Body of pancreas (tissue), 4 donors: ENCODE data around the gene CNGA4. TPM values are rescaled to one million over a fixed set of nuclear protein-coding genes. Genes with fewer than 3 reads are reported as not detected.

ENCODE experiments used
- ATAC-seq: fragments of 150-250 bp; one replicate; pipeline ENCODE4 v1.9.1; 2016
- DNase-seq, 4 donors: peaks; one replicate each; pipeline ENCODE4 v3.0.0-alpha.2; 2019
- H3K27ac ChIP-seq, 4 donors: fragments of 200-600 bp; sonication (generic); 1 replicate in 3 of 4; 2 replicates in 1 of 4; pipeline versions ENCODE4 v1.5.1 to v1.6.1; 2016 to 2019; ENCODE audit warnings: mild to moderate bottlenecking in 1 of 4, mixed read lengths in 1 of 4, moderate library complexity in 1 of 4
- H3K27me3 ChIP-seq, 2 donors: fragments of 200-600 bp; sonication (generic); one replicate each; pipeline ENCODE4 v1.6.0; 2016; ENCODE audit warnings: mild to moderate bottlenecking in 1 of 2
- H3K36me3 ChIP-seq, 2 donors: fragments of 200-600 bp; sonication (generic); replicated peaks in 1 of 2; 2 replicates each; pipeline ENCODE4 v1.5.1; 2016; ENCODE audit warnings: low read depth in 2 of 2; ENCODE audit not compliant: insufficient read depth in 1 of 2
- H3K4me1 ChIP-seq: fragments of 200-600 bp; sonication (generic); one replicate; pipeline ENCODE4 v1.6.0; 2016
- H3K4me3 ChIP-seq, 2 donors: fragments of 200-600 bp; sonication (generic); 1 replicate in 1 of 2; 2 replicates in 1 of 2; pipeline ENCODE4 v1.5.1; 2016 to 2019
- H3K9me3 ChIP-seq, 3 donors: fragments of 200-600 bp; sonication (generic); 1 replicate in 2 of 3; 2 replicates in 1 of 3; pipeline ENCODE4 v1.5.1; 2016
- POLR2A ChIP-seq, 3 donors: fragments of 450-650 bp; IDR thresholded peaks; one replicate each; pipeline ENCODE4 v1.6.1; 2016; ENCODE audit warnings: antibody characterized with exemption in 3 of 3, mild to moderate bottlenecking in 2 of 3
- WGBS, 2 donors: methylation state at CpG; one replicate each; pipeline ENCODE4 v1.1.5; 2017; 5-methylcytosine and 5-hydroxymethylcytosine counted together
- intact Hi-C: fragments of 100-400 bp; cut with DNase I; formaldehyde crosslinking; loops from one replicate; pipeline ENCODE4 v1.15.1; 2023
- total RNA-seq, 2 donors: library from RNA; depleted of rRNA; stranded (reverse); fragments of >200 nt; gene quantifications; one replicate each; pipeline ENCODE4 v1.1.0, GENCODE V29; 2016
- TF ChIP-seq, protein P1 (sequence below), 7 experiments: fragments of 450-650 bp in 4 of 7; fragments of 200-600 bp in 3 of 7; sonication (generic) in 3 of 7; IDR thresholded peaks; one replicate each; pipeline ENCODE4 v1.5.1; 2016 to 2019; ENCODE audit warnings: antibody characterized with exemption in 7 of 7

The CNGA4 gene
- total RNA-seq, 2 donors from 2014 or later, result not detected

DNA sequence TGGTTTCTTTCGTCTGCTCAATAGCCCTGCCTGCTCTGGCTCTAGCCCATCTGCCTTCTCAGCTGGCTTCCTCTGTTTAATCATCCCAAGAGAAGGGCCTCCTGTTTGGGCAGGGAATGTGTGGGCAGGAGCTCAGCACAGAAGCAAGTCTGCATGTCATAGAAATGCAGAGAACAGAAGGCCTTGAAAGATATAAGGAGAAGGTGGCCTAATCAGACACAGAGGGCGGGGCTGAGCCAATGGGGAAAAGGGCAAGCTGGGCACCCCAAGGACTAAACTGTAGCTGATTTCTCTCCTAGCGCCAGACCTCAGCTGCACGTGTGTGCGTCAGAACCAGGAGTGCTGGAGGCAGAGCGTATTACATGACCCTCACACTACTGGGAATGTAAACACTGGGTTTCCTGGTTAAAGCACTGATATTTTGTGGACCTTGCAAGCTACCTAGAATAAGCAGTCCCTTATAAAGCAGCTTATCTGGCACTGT, 13.1 kb downstream of the CNGA4 start:
- peak; percentile 82 to 96 (median 89) for DNase-seq
- no peak overlapping the region for H3K4me3 ChIP-seq
- peak overlapping the region; percentile 50 to 92 (median 89) for H3K27ac ChIP-seq
- 32 to 33% methylated on average over 6 of the region's 6 CpGs for WGBS, 2 donors
- H3K27me3 ChIP-seq, result no peaks in the 10 kb centered on the region
- H3K4me1 ChIP-seq, result peaks cover 41% of the 10 kb centered on the region
- TF ChIP-seq POLR2A (IDR thresholded peaks at IDR 0.05), result peak; percentile 18 to 88 (median 62)
- TF ChIP-seq, protein P1, sequence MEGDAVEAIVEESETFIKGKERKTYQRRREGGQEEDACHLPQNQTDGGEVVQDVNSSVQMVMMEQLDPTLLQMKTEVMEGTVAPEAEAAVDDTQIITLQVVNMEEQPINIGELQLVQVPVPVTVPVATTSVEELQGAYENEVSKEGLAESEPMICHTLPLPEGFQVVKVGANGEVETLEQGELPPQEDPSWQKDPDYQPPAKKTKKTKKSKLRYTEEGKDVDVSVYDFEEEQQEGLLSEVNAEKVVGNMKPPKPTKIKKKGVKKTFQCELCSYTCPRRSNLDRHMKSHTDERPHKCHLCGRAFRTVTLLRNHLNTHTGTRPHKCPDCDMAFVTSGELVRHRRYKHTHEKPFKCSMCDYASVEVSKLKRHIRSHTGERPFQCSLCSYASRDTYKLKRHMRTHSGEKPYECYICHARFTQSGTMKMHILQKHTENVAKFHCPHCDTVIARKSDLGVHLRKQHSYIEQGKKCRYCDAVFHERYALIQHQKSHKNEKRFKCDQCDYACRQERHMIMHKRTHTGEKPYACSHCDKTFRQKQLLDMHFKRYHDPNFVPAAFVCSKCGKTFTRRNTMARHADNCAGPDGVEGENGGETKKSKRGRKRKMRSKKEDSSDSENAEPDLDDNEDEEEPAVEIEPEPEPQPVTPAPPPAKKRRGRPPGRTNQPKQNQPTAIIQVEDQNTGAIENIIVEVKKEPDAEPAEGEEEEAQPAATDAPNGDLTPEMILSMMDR (IDR thresholded peaks at IDR 0.05), result peak in 3 of 7 experiments; percentile 9 to 19 (median 17)
- H3K9me3 ChIP-seq, result no peaks in the 10 kb centered on the region
- ATAC-seq, result peak; percentile 87
- H3K36me3 ChIP-seq, result no peaks in the 10 kb centered on the region
- intact Hi-C loops, result no loop called here

DNA sequence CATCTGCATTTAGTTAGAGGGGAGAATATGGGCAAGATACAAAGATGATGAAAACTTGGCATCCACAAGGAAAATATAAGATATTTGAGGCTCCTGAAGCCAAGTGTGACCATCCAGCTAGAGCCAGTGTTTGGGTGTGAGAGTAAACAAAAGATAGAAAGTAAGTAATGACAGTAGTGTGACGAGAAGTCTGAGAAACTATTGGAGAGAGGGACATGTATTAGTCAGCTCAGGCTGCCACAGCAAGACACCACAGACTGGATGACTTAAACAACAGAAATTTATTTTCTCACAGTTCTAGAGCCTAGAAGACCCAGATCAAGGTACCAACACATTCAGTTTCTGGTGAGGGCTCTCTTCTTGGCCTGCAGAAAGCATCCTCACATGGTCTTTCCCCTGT, 14.3 kb downstream of the CNGA4 start:
- no peak for ATAC-seq
- Histone ChIP-seq H3K27me3 (no peaks in the 10 kb centered on the region), H3K4me3 (no peak overlapping the region), H3K4me1 (peaks cover 41% of the 10 kb centered on the region), H3K36me3 (no peaks in the 10 kb centered on the region), H3K9me3 (no peaks in the 10 kb centered on the region), H3K27ac (peak overlapping the region; percentile 50 to 92 (median 89))
- no peak for DNase-seq
- WGBS, 2 donors, result 50 to 75% methylated on average over 1 of the region's 1 CpG
- intact Hi-C loops, result no loop called here
- TF ChIP-seq POLR2A (IDR thresholded peaks at IDR 0.05), result no peak
- TF ChIP-seq, protein P1 (IDR thresholded peaks at IDR 0.05), result no peak

DNA sequence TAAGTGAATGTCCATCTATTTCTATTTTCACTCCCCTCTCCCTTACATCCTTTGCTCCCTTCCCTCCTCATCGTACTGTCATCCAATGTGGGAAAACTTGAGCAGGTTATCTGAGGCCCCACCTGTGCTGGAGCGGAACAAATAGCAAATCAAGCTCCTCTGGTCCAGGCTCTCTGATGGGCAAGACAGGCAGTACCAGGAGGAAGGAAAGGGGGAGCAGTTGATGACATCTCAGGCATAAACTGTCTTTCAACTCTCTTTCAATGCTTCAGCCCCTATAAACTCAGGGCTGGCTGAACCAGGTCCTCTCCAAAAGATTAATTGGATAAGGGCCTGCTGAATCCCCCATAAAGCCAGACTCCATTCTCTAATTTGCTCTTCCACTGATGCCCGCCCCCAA, 19.3 kb downstream of the CNGA4 start:
- Histone ChIP-seq H3K36me3 (no peaks in the 10 kb centered on the region), H3K4me3 (no peak overlapping the region), H3K27ac (no peak overlapping the region), H3K27me3 (no peaks in the 10 kb centered on the region), H3K4me1 (peaks cover 37% of the 10 kb centered on the region), H3K9me3 (no peaks in the 10 kb centered on the region)
- no peak for DNase-seq
- ATAC-seq, result no peak
- WGBS, 2 donors, result 51 to 58% methylated on average over 3 of the region's 3 CpGs
- TF ChIP-seq, protein P1 (IDR thresholded peaks at IDR 0.05), result no peak
- no peak for TF ChIP-seq POLR2A (IDR thresholded peaks at IDR 0.05)
- intact Hi-C loops, result no loop called here

DNA sequence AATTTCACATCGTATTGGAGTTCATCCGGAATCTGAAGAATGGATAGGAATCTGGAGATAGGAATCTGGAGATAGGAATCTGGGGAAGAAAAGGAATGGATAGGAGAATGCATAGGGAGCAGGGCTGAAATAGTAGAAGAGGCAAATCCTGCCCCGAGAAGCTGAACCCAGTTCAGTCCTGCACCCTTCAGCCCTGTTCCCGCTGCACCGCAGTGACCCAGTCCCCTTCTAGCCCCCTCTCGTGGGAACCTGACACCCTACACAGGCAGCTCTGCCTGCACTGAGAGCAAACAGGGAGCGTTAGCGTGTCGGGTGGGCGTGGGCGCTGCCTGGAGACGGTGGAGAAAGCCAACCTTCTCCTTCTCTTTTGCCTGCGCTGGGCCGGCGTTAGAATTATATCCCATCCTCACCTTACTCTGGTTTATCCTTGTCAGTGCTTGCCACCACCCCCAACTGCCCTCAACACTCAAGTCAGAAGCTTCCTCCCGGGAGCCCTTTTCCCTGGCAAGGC, 19.7 kb downstream of the CNGA4 start:
- ATAC-seq, result peak; percentile 30
- no peaks in the 10 kb centered on the region for H3K9me3 ChIP-seq
- peak overlapping the region in 2 of 4 donors; percentile 35 to 42 for H3K27ac ChIP-seq
- no peaks in the 10 kb centered on the region for H3K36me3 ChIP-seq
- intact Hi-C loops, result no loop called here
- 8 to 9% methylated on average over 16 of the region's 16 CpGs for WGBS, 2 donors
- H3K27me3 ChIP-seq, result no peaks in the 10 kb centered on the region
- no peak for TF ChIP-seq POLR2A (IDR thresholded peaks at IDR 0.05)
- TF ChIP-seq, protein P1 (IDR thresholded peaks at IDR 0.05), result peak in 1 of 7 experiments; percentile 8
- no peak overlapping the region for H3K4me3 ChIP-seq
- peaks cover 32% of the 10 kb centered on the region for H3K4me1 ChIP-seq
- peak in 2 of 4 donors; percentile 25 to 43 for DNase-seq

DNA sequence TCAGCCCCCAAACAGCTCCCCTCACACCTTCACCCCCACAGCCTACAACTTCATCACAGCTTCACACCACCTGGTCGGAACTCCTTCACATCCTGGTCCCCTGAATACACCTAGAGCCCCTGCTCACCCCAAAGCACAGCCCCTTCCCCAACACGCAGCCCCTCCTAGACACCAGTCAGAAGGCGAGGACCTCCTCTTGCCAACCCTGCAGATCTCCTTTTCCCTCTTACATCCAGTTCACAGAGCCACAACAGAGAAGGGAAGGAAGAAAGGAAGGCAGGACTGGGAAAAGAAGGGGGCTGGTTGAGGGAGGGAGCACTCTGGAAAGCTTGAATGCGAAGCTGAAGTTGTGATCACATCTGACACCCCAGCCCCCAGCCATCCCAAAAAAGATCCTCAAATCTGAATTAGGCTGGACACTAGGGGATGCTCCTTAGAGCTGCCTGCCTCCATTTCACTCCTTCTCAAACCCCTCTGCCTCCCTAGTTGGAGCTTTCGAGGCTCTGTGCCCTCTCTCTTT, 21.4 kb downstream of the CNGA4 start:
- no peak for DNase-seq
- no peaks in the 10 kb centered on the region for H3K36me3 ChIP-seq
- no peak for ATAC-seq
- no peaks in the 10 kb centered on the region for H3K27me3 ChIP-seq
- intact Hi-C loops, result no loop called here
- H3K9me3 ChIP-seq, result no peaks in the 10 kb centered on the region
- H3K27ac ChIP-seq, result peak overlapping the region in 2 of 4 donors; percentile 35 to 38
- WGBS, 2 donors, result 21 to 25% methylated on average over 5 of the region's 5 CpGs
- H3K4me3 ChIP-seq, result peak overlapping the region; percentile 17 to 56
- peaks cover 27% of the 10 kb centered on the region for H3K4me1 ChIP-seq
- no peak for TF ChIP-seq POLR2A (IDR thresholded peaks at IDR 0.05)
- TF ChIP-seq, protein P1 (IDR thresholded peaks at IDR 0.05), result no peak
